Neural progenitor cell (in vitro differentiated cells): ENCODE results near the gene MACC1.

Experiments used
- EZH2 ChIP-seq: fragments of 200-600 bp; sonication (generic); IDR thresholded peaks from 2 replicates; pipeline ENCODE4 v1.6.1; 2017; ENCODE audit warnings: antibody characterized with exemption, mild to moderate bottlenecking, moderate library complexity
- EZH2phosphoT487 ChIP-seq: fragments of 200-600 bp; sonication (generic); IDR thresholded peaks from 2 replicates; pipeline ENCODE4 v1.6.1; 2017; ENCODE audit warnings: antibody characterized with exemption
- TF ChIP-seq, protein P1 (sequence below): fragments of 200-600 bp; sonication (generic); IDR thresholded peaks from 2 replicates; pipeline ENCODE4 v1.5.1; 2017; ENCODE audit warnings: antibody characterized with exemption, mild to moderate bottlenecking

DNA sequence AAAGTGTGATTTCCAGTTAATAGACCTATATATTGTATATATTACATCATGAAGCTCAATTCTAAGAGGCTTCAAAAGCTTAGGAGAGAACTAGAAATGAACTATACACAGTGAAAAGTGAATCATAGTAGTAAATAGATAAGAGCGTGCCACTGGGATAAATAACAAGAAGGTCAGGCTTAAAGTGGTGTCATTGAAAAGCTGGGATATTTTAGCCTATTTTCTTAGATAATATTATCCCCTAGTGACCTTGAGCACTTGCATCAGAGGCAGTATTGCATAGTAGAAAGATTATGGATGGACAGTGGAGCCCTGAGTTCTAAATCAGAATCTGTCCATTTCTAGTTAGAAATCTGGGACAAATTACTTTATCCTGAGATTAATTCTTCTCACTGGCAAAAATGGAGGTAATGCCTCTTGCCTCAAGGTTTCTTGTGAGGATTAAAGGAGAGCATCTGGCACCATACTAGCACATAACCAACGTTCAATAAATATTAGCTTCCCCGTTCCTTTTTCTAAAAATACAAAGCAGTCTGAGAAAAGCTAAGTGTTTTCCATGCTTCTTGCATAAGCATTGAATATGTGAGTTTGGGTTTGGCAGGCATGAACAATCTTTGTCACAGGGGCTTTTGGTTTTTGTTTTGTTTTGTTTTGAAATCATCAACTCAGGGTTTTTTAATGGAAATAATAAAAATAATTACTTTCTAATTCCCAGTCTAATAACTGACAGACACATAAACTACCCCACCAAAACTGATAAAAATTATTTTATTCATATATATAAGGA, 27.3 kb upstream of the MACC1 start:
- TF ChIP-seq EZH2 (no peak), EZH2phosphoT487 (no peak)
- TF ChIP-seq, protein P1, sequence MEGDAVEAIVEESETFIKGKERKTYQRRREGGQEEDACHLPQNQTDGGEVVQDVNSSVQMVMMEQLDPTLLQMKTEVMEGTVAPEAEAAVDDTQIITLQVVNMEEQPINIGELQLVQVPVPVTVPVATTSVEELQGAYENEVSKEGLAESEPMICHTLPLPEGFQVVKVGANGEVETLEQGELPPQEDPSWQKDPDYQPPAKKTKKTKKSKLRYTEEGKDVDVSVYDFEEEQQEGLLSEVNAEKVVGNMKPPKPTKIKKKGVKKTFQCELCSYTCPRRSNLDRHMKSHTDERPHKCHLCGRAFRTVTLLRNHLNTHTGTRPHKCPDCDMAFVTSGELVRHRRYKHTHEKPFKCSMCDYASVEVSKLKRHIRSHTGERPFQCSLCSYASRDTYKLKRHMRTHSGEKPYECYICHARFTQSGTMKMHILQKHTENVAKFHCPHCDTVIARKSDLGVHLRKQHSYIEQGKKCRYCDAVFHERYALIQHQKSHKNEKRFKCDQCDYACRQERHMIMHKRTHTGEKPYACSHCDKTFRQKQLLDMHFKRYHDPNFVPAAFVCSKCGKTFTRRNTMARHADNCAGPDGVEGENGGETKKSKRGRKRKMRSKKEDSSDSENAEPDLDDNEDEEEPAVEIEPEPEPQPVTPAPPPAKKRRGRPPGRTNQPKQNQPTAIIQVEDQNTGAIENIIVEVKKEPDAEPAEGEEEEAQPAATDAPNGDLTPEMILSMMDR = no peak
